Measurements from ENCODE around the gene KMT2E. TPM values are rescaled to one million over a fixed set of nuclear protein-coding genes. Genes with fewer than 3 reads are reported as not detected.

The KMT2E gene
- total RNA-seq, 1 experiment from 2014 or later: 107 TPM

GRCh38 chr7:105065104-105065503, 51.1 kb downstream of the KMT2E start:
- no peaks in the 10 kb centered on the region for H4K20me1 ChIP-seq (ENCODE audit: insufficient read depth, low read depth, low read length)
- no peak overlapping the region for H3K9ac ChIP-seq (ENCODE audit: low read length)
- no peak for DNase-seq
- no peak overlapping the region for H3K4me2 ChIP-seq (ENCODE audit: low read depth, low read length, poor library complexity, severe bottlenecking)
- peaks cover 50% of the 10 kb centered on the region for H3K36me3 ChIP-seq (ENCODE audit: insufficient read depth, low read length)
- no peak overlapping the region for H3K4me3 ChIP-seq (ENCODE audit: low read length)
- no peaks in the 10 kb centered on the region for H3K27me3 ChIP-seq (ENCODE audit: low read length)
- no peaks in the 10 kb centered on the region for H3K4me1 ChIP-seq (ENCODE audit: low read length)
- no peak overlapping the region for H3K27ac ChIP-seq (ENCODE audit: low read length)
- H3K9me2 ChIP-seq (replicated peaks; ENCODE audit: insufficient read depth, low read length): no peaks in the 10 kb centered on the region
- no peaks in the 10 kb centered on the region for H3K9me3 ChIP-seq (ENCODE audit: low read length)
- H3K79me2 ChIP-seq (ENCODE audit: low read length): peaks cover 92% of the 10 kb centered on the region
- H2AFZ ChIP-seq (ENCODE audit: low read length): no peak overlapping the region

- no peaks in the 10 kb centered on the region for H4K20me1 ChIP-seq (ENCODE audit: insufficient read depth, low read depth, low read length)
- no peaks in the 10 kb centered on the region for H3K27me3 ChIP-seq (ENCODE audit: low read length)
- H3K9ac ChIP-seq (ENCODE audit: low read length): no peak overlapping the region
- no peak overlapping the region for H3K27ac ChIP-seq (ENCODE audit: low read length)
- no peak overlapping the region for H2AFZ ChIP-seq (ENCODE audit: low read length)
- no peak overlapping the region for H3K4me3 ChIP-seq (ENCODE audit: low read length)
- H3K9me2 ChIP-seq (replicated peaks; ENCODE audit: insufficient read depth, low read length): no peaks in the 10 kb centered on the region
- peaks cover 89% of the 10 kb centered on the region for H3K79me2 ChIP-seq (ENCODE audit: low read length)
- no peaks in the 10 kb centered on the region for H3K9me3 ChIP-seq (ENCODE audit: low read length)
- H3K4me1 ChIP-seq (ENCODE audit: low read length): no peaks in the 10 kb centered on the region
- peaks cover 50% of the 10 kb centered on the region for H3K36me3 ChIP-seq (ENCODE audit: insufficient read depth, low read length)
- no peak for DNase-seq
- H3K4me2 ChIP-seq (ENCODE audit: low read depth, low read length, poor library complexity, severe bottlenecking): no peak overlapping the region
These were observed 53.7 kb downstream of the KMT2E start for GRCh38 chr7:105067691-105068090.

DNA sequence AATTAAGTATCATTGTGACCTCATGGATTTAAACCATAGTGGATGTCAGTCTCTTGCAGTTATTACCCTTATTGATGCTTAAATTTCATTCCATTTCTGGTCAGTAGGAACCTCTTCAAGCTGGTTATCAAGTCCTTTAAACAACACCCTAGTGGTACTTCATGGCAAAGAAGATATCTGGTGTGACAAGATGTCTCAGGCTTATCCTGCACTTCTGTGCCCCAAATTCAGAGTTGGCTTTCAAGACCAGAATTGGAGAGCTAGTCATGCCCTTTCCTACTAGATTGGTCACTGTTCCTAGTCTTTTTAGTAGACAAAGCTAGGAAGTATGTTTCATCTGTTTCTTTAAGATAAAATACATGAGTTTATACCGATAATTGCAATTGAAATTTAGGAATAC, 54.9 kb downstream of the KMT2E start:
- DNase-seq: no peak
- no peaks in the 10 kb centered on the region for H3K27me3 ChIP-seq (ENCODE audit: low read length)
- peaks cover 83% of the 10 kb centered on the region for H3K79me2 ChIP-seq (ENCODE audit: low read length)
- H3K9ac ChIP-seq (ENCODE audit: low read length): no peak overlapping the region
- no peak overlapping the region for H3K4me3 ChIP-seq (ENCODE audit: low read length)
- no peaks in the 10 kb centered on the region for H3K4me1 ChIP-seq (ENCODE audit: low read length)
- no peaks in the 10 kb centered on the region for H3K9me3 ChIP-seq (ENCODE audit: low read length)
- H3K4me2 ChIP-seq (ENCODE audit: low read depth, low read length, poor library complexity, severe bottlenecking): no peak overlapping the region
- no peaks in the 10 kb centered on the region for H3K9me2 ChIP-seq (replicated peaks; ENCODE audit: insufficient read depth, low read length)
- no peak overlapping the region for H3K27ac ChIP-seq (ENCODE audit: low read length)
- peaks cover 45% of the 10 kb centered on the region for H3K36me3 ChIP-seq (ENCODE audit: insufficient read depth, low read length)
- no peak overlapping the region for H2AFZ ChIP-seq (ENCODE audit: low read length)
- H4K20me1 ChIP-seq (ENCODE audit: insufficient read depth, low read depth, low read length): no peaks in the 10 kb centered on the region

GRCh38 chr7:105073143-105073542, 59.1 kb downstream of the KMT2E start:
- Histone ChIP-seq H3K4me3 (ENCODE audit: low read length) (no peak overlapping the region), H4K20me1 (ENCODE audit: insufficient read depth, low read depth, low read length) (no peaks in the 10 kb centered on the region)

GRCh38 chr7:105079348-105079747, 65.3 kb downstream of the KMT2E start:
- no peak for DNase-seq
- Histone ChIP-seq H2AFZ (ENCODE audit: low read length) (no peak overlapping the region), H3K79me2 (ENCODE audit: low read length) (peaks cover 41% of the 10 kb centered on the region), H3K27me3 (ENCODE audit: low read length) (no peaks in the 10 kb centered on the region), H3K36me3 (ENCODE audit: insufficient read depth, low read length) (peaks cover 48% of the 10 kb centered on the region), H3K9me3 (ENCODE audit: low read length) (no peaks in the 10 kb centered on the region), H3K4me1 (ENCODE audit: low read length) (no peaks in the 10 kb centered on the region), H3K9ac (ENCODE audit: low read length) (no peak overlapping the region), H4K20me1 (ENCODE audit: insufficient read depth, low read depth, low read length) (no peaks in the 10 kb centered on the region), H3K4me3 (ENCODE audit: low read length) (no peak overlapping the region), H3K27ac (ENCODE audit: low read length) (no peak overlapping the region), H3K4me2 (ENCODE audit: low read depth, low read length, poor library complexity, severe bottlenecking) (no peak overlapping the region), H3K9me2 (replicated peaks; ENCODE audit: insufficient read depth, low read length) (no peaks in the 10 kb centered on the region)

More at GRCh38 chr7:105073143-105073542, 59.1 kb downstream of the KMT2E start:
- H3K79me2 ChIP-seq (ENCODE audit: low read length): peaks cover 72% of the 10 kb centered on the region
- no peaks in the 10 kb centered on the region for H3K27me3 ChIP-seq (ENCODE audit: low read length)
- H3K9ac ChIP-seq (ENCODE audit: low read length): no peak overlapping the region
- no peaks in the 10 kb centered on the region for H3K9me2 ChIP-seq (replicated peaks; ENCODE audit: insufficient read depth, low read length)
- H3K4me1 ChIP-seq (ENCODE audit: low read length): no peaks in the 10 kb centered on the region
- H3K9me3 ChIP-seq (ENCODE audit: low read length): no peaks in the 10 kb centered on the region
- H3K4me2 ChIP-seq (ENCODE audit: low read depth, low read length, poor library complexity, severe bottlenecking): no peak overlapping the region
- no peak for DNase-seq
- no peak overlapping the region for H3K27ac ChIP-seq (ENCODE audit: low read length)
- H3K36me3 ChIP-seq (ENCODE audit: insufficient read depth, low read length): peaks cover 61% of the 10 kb centered on the region
- H2AFZ ChIP-seq (ENCODE audit: low read length): no peak overlapping the region

- peaks cover 27% of the 10 kb centered on the region; the same call in 1 of the 2 replicates for H3K36me3 ChIP-seq (ENCODE audit: insufficient read depth, low read length)
- no peaks in the 10 kb centered on the region for H3K4me1 ChIP-seq (ENCODE audit: low read length)
- H3K79me2 ChIP-seq (ENCODE audit: low read length): peaks cover 39% of the 10 kb centered on the region
- no peak overlapping the region for H3K4me3 ChIP-seq (ENCODE audit: low read length)
- H3K27ac ChIP-seq (ENCODE audit: low read length): no peak overlapping the region
- no peaks in the 10 kb centered on the region for H3K9me2 ChIP-seq (replicated peaks; ENCODE audit: insufficient read depth, low read length)
- DNase-seq: no peak
- H4K20me1 ChIP-seq (ENCODE audit: insufficient read depth, low read depth, low read length): no peaks in the 10 kb centered on the region
- H3K9ac ChIP-seq (ENCODE audit: low read length): no peak overlapping the region
- no peaks in the 10 kb centered on the region for H3K9me3 ChIP-seq (ENCODE audit: low read length)
- no peaks in the 10 kb centered on the region for H3K27me3 ChIP-seq (ENCODE audit: low read length)
- H2AFZ ChIP-seq (ENCODE audit: low read length): no peak overlapping the region
- no peak overlapping the region for H3K4me2 ChIP-seq (ENCODE audit: low read depth, low read length, poor library complexity, severe bottlenecking)
These were observed 70.6 kb downstream of the KMT2E start for GRCh38 chr7:105084581-105084980.

GRCh38 chr7:105086850-105087249, 72.8 kb downstream of the KMT2E start:
- no peaks in the 10 kb centered on the region for H3K4me1 ChIP-seq (ENCODE audit: low read length)
- no peaks in the 10 kb centered on the region for H3K9me2 ChIP-seq (replicated peaks; ENCODE audit: insufficient read depth, low read length)
- no peak overlapping the region for H3K4me2 ChIP-seq (ENCODE audit: low read depth, low read length, poor library complexity, severe bottlenecking)
- no peak overlapping the region for H2AFZ ChIP-seq (ENCODE audit: low read length)
- no peak overlapping the region for H3K4me3 ChIP-seq (ENCODE audit: low read length)
- no peak for DNase-seq
- H3K36me3 ChIP-seq (ENCODE audit: insufficient read depth, low read length): peaks cover 33% of the 10 kb centered on the region
- no peak overlapping the region for H3K9ac ChIP-seq (ENCODE audit: low read length)
- no peaks in the 10 kb centered on the region for H4K20me1 ChIP-seq (ENCODE audit: insufficient read depth, low read depth, low read length)
- no peaks in the 10 kb centered on the region for H3K27me3 ChIP-seq (ENCODE audit: low read length)
- H3K27ac ChIP-seq (ENCODE audit: low read length): no peak overlapping the region
- no peaks in the 10 kb centered on the region for H3K9me3 ChIP-seq (ENCODE audit: low read length)
- H3K79me2 ChIP-seq (ENCODE audit: low read length): peaks cover 53% of the 10 kb centered on the region

DNA sequence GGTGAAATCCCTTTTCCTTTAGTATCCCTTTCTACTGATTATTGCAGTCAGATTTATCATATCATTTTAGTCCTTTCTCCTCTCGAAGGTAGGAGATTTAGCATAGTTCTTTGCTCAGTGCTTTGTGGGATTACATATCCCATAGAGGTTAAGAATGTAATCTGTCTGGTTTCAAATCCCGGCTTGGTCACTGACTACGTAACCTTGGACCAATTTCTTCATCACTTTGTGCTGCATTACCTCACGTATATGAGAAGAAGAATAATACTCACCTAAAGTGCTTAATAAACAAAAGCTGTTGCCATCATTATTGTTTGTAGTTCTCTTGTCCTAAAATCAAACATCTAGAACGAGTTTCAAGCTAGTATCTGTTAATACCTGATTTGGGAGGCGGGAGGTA, 74.0 kb downstream of the KMT2E start:
- H3K36me3 ChIP-seq (ENCODE audit: insufficient read depth, low read length): peaks cover 29% of the 10 kb centered on the region

GRCh38 chr7:105088456-105088855, 74.5 kb downstream of the KMT2E start:
- Histone ChIP-seq H3K4me3 (ENCODE audit: low read length) (no peak overlapping the region), H3K9ac (ENCODE audit: low read length) (no peak overlapping the region), H4K20me1 (ENCODE audit: insufficient read depth, low read depth, low read length) (no peaks in the 10 kb centered on the region), H3K27ac (ENCODE audit: low read length) (no peak overlapping the region), H3K79me2 (ENCODE audit: low read length) (peaks cover 53% of the 10 kb centered on the region), H3K4me2 (ENCODE audit: low read depth, low read length, poor library complexity, severe bottlenecking) (no peak overlapping the region), H3K27me3 (ENCODE audit: low read length) (no peaks in the 10 kb centered on the region), H2AFZ (ENCODE audit: low read length) (no peak overlapping the region), H3K4me1 (ENCODE audit: low read length) (no peaks in the 10 kb centered on the region), H3K9me3 (ENCODE audit: low read length) (no peaks in the 10 kb centered on the region), H3K36me3 (ENCODE audit: insufficient read depth, low read length) (peaks cover 29% of the 10 kb centered on the region), H3K9me2 (replicated peaks; ENCODE audit: insufficient read depth, low read length) (no peaks in the 10 kb centered on the region)
- no peak for DNase-seq

More for the DNA sequence above, 74.0 kb downstream of the KMT2E start:
- H3K27ac ChIP-seq (ENCODE audit: low read length): no peak overlapping the region
- H3K4me3 ChIP-seq (ENCODE audit: low read length): no peak overlapping the region
- no peak overlapping the region for H3K9ac ChIP-seq (ENCODE audit: low read length)
- no peaks in the 10 kb centered on the region for H3K9me2 ChIP-seq (replicated peaks; ENCODE audit: insufficient read depth, low read length)
- no peaks in the 10 kb centered on the region for H3K9me3 ChIP-seq (ENCODE audit: low read length)
- H3K4me2 ChIP-seq (ENCODE audit: low read depth, low read length, poor library complexity, severe bottlenecking): no peak overlapping the region
- no peaks in the 10 kb centered on the region for H3K4me1 ChIP-seq (ENCODE audit: low read length)
- no peaks in the 10 kb centered on the region for H4K20me1 ChIP-seq (ENCODE audit: insufficient read depth, low read depth, low read length)
- H2AFZ ChIP-seq (ENCODE audit: low read length): no peak overlapping the region
- H3K27me3 ChIP-seq (ENCODE audit: low read length): no peaks in the 10 kb centered on the region
- DNase-seq: no peak
- peaks cover 54% of the 10 kb centered on the region for H3K79me2 ChIP-seq (ENCODE audit: low read length)
